Measurements from ENCODE around the gene CD226. TPM values are rescaled to one million over a fixed set of nuclear protein-coding genes. Genes with fewer than 3 reads are reported as not detected.
"Not testable (repeated sequence)": the region's sequence is repeated elsewhere in the genome, so short reads cannot be mapped to it uniquely, and the experiment has no call there.

CD226 gene
- total and polyA plus RNA-seq, 4 donors = 0.15 to 3.2 (median 3.1) TPM; not detected in 1

DNA sequence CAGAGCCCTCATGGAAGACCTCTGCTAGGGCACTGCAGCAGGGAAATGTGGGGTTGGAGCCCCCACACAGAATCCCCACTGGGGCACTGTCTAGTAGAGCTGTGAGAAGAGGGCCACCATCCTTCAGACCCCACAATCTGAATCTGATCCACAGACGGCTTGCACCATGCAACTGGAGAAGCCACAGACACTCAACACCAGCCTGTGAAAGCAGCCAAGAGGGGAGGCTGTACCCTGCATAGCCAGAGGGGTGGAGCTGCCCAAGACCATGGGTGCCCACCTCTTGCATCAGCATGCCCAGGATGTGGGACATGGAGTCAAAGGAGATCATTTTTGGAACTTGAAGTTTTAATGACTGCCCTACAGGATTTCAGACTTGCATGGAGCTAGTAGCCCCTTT lies 6.5 kb downstream of the CD226 start:
- intact Hi-C loops (cut with DNase I) = no loop called here
- DNase-seq (no peak), ATAC-seq (ENCODE audit: low FRiP score) (no peak)
- 94 to 98% methylated on average over 1 of the region's 1 CpG for whole genome bisulfite sequencing, 2 donors
- H3K27ac ChIP-seq (ENCODE audit: low read depth in 1 of 2, low read length in 2 of 2) = no peak overlapping the region
- H3K9me3 ChIP-seq (ENCODE audit: control insufficient read depth, low read length) = no peaks in the 10 kb centered on the region
- no peaks in the 10 kb centered on the region for H3K36me3 ChIP-seq (ENCODE audit: control insufficient read depth in 1 of 2, insufficient read depth in 2 of 2, low read length in 1 of 2)
- no peaks in the 10 kb centered on the region for H3K27me3 ChIP-seq (ENCODE audit: control insufficient read depth in 1 of 2, insufficient read depth in 2 of 2, low read length in 1 of 2)
- no peak overlapping the region for H3K4me3 ChIP-seq (ENCODE audit: low read length in 2 of 2)
- no peaks in the 10 kb centered on the region for H3K4me1 ChIP-seq (ENCODE audit: control insufficient read depth in 1 of 2, insufficient read depth in 2 of 2, low read length in 2 of 2)

- intact Hi-C loops (cut with DNase I) = not testable (repeated sequence)
Observed at GRCh38 chr18:69939812-69940211, 7.9 kb downstream of the CD226 start.

DNA sequence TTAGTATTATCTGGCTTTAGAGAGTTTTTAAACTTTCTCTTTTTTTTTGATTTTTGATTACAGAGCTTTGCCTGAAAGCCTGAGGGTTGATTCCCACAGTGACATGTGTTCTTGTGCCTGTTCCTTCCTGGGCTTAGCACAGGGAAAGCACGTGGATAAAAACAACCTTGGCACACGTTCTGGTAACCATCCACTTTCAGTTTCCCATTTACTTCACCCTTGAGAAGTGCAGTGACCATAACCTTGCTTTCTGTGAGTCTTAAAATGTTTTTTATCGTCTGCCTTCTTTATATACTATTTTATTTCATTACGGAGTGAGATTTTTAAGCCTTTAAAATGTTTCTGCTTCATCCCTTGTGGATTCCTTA lies 11.5 kb downstream of the CD226 start:
- ATAC-seq (ENCODE audit: low FRiP score) (no peak), DNase-seq (no peak)
- WGBS, 2 donors = 43 to 47% methylated on average over 4 of the region's 4 CpGs
- H3K4me1 ChIP-seq (ENCODE audit: control insufficient read depth in 1 of 2, insufficient read depth in 2 of 2, low read length in 2 of 2) = no peaks in the 10 kb centered on the region
- H3K9me3 ChIP-seq (ENCODE audit: control insufficient read depth, low read length) = no peaks in the 10 kb centered on the region
- intact Hi-C loops (cut with DNase I) = no loop called here
- H3K4me3 ChIP-seq (ENCODE audit: low read length in 2 of 2) = no peak overlapping the region
- H3K27ac ChIP-seq (ENCODE audit: low read depth in 1 of 2, low read length in 2 of 2) = no peak overlapping the region
- H3K36me3 ChIP-seq (ENCODE audit: control insufficient read depth in 1 of 2, insufficient read depth in 2 of 2, low read length in 1 of 2) = no peaks in the 10 kb centered on the region
- H3K27me3 ChIP-seq (ENCODE audit: control insufficient read depth in 1 of 2, insufficient read depth in 2 of 2, low read length in 1 of 2) = no peaks in the 10 kb centered on the region

More at GRCh38 chr18:69939812-69940211, 7.9 kb downstream of the CD226 start:
- not testable (repeated sequence) for H3K27me3 ChIP-seq (ENCODE audit: control insufficient read depth in 1 of 2, insufficient read depth in 2 of 2, low read length in 1 of 2); H3K4me1 ChIP-seq (ENCODE audit: control insufficient read depth in 1 of 2, insufficient read depth in 2 of 2, low read length in 2 of 2); ATAC-seq (ENCODE audit: low FRiP score); H3K9me3 ChIP-seq (ENCODE audit: control insufficient read depth, low read length); H3K36me3 ChIP-seq (ENCODE audit: control insufficient read depth in 1 of 2, insufficient read depth in 2 of 2, low read length in 1 of 2); H3K27ac ChIP-seq (ENCODE audit: low read depth in 1 of 2, low read length in 2 of 2); H3K4me3 ChIP-seq (ENCODE audit: low read length in 2 of 2); DNase-seq
- 79 to 86% methylated on average over 4 of the region's 4 CpGs for WGBS, 2 donors

GRCh38 chr18:69935319-69936190 lies 12.1 kb downstream of the CD226 start:
- no peaks in the 10 kb centered on the region for H3K27me3 ChIP-seq (ENCODE audit: control insufficient read depth in 1 of 2, insufficient read depth in 2 of 2, low read length in 1 of 2)
- ATAC-seq (ENCODE audit: low FRiP score) (no peak), DNase-seq (peak in 1 of 2 donors; percentile 52)
- no peaks in the 10 kb centered on the region for H3K4me1 ChIP-seq (ENCODE audit: control insufficient read depth in 1 of 2, insufficient read depth in 2 of 2, low read length in 2 of 2)
- no peaks in the 10 kb centered on the region for H3K36me3 ChIP-seq (ENCODE audit: control insufficient read depth in 1 of 2, insufficient read depth in 2 of 2, low read length in 1 of 2)
- no peak overlapping the region for H3K27ac ChIP-seq (ENCODE audit: low read depth in 1 of 2, low read length in 2 of 2)
- H3K9me3 ChIP-seq (ENCODE audit: control insufficient read depth, low read length) = no peaks in the 10 kb centered on the region
- WGBS, 2 donors = 87 to 88% methylated on average over 12 of the region's 12 CpGs
- no peak overlapping the region for H3K4me3 ChIP-seq (ENCODE audit: low read length in 2 of 2)
- intact Hi-C loops (cut with DNase I) = no loop called here

DNA sequence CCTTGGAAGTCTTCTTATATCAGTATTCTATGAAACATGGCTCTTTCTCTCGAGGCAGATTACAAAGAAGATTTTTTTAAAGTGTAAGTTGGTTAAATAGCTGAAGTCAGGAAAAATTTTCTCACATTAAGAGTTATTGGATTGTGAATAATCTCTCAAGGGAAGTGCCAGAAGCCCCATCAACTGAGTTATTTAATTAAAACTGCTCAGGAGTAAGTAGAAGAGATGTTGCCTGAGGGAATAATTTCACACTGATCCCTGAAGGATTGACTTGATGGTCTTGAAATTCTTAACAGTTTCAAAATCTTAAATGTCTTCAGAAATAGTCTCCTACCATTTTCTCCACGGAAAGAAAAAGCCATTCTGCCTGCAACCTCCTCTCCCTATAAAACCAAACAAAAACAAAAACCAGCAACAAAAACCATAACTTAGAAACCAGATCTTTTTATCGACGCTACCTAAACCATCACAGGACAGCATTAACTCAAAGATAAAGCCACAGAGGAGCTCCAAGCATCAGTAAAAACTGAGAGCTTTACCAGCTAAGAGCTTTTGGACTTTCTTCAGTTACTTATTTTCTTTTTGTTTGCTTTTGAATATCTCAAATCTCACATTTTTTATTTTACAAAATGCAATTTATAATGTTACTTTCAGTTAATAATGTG lies 12.9 kb downstream of the CD226 start:
- intact Hi-C loops (cut with DNase I) = no loop called here
- DNase-seq (no peak), ATAC-seq (ENCODE audit: low FRiP score) (no peak)
- Histone ChIP-seq H3K4me1 (ENCODE audit: control insufficient read depth in 1 of 2, insufficient read depth in 2 of 2, low read length in 2 of 2) (no peaks in the 10 kb centered on the region), H3K36me3 (ENCODE audit: control insufficient read depth in 1 of 2, insufficient read depth in 2 of 2, low read length in 1 of 2) (no peaks in the 10 kb centered on the region), H3K9me3 (ENCODE audit: control insufficient read depth, low read length) (no peaks in the 10 kb centered on the region), H3K27me3 (ENCODE audit: control insufficient read depth in 1 of 2, insufficient read depth in 2 of 2, low read length in 1 of 2) (no peaks in the 10 kb centered on the region), H3K4me3 (ENCODE audit: low read length in 2 of 2) (no peak overlapping the region), H3K27ac (ENCODE audit: low read depth in 1 of 2, low read length in 2 of 2) (no peak overlapping the region)
- 82 to 87% methylated on average over 4 of the region's 4 CpGs for WGBS, 2 donors

DNA sequence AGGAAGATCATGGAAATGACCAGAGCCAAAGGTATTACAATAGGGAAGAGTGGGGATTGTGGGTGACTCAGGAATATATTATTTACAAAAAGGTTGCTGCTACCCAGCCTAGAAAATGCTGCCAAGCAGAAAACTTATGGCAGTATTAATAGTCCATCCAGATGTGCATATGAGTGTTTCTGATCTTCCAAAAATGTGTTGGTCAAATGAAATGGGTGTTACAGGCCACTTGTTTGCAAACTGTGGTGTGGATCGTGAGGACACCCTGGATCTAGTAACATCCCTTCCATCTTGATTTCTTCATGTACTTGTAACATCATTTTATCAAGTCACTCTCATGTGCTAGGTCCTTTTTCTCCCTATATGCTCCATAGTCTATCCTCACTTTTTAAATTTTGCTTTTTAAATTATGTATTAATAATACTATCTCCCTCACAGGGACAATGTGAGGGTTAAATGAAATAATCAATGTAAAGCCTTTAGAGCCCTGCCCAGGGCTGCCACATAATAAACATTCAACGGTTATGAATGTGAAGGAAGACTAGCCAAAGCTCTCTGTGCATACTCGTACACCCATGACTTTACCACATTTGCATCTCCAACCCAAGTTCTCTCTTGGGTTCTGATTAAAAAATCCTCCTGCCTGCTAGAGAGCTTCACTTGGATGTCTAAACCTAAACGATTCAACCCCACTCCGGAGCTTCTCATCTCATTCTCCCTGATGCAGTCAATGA lies 18.5 kb downstream of the CD226 start:
- Histone ChIP-seq H3K4me1 (ENCODE audit: control insufficient read depth in 1 of 2, insufficient read depth in 2 of 2, low read length in 2 of 2) (no peaks in the 10 kb centered on the region), H3K36me3 (ENCODE audit: control insufficient read depth in 1 of 2, insufficient read depth in 2 of 2, low read length in 1 of 2) (no peaks in the 10 kb centered on the region), H3K9me3 (ENCODE audit: control insufficient read depth, low read length) (no peaks in the 10 kb centered on the region), H3K27me3 (ENCODE audit: control insufficient read depth in 1 of 2, insufficient read depth in 2 of 2, low read length in 1 of 2) (no peaks in the 10 kb centered on the region), H3K27ac (ENCODE audit: low read depth in 1 of 2, low read length in 2 of 2) (no peak overlapping the region), H3K4me3 (ENCODE audit: low read length in 2 of 2) (no peak overlapping the region)
- 92% methylated on average over 5 of the region's 5 CpGs for WGBS, 2 donors
- ATAC-seq (ENCODE audit: low FRiP score) = no peak
- intact Hi-C loops (cut with DNase I) = no loop called here
- no peak for DNase-seq

DNA sequence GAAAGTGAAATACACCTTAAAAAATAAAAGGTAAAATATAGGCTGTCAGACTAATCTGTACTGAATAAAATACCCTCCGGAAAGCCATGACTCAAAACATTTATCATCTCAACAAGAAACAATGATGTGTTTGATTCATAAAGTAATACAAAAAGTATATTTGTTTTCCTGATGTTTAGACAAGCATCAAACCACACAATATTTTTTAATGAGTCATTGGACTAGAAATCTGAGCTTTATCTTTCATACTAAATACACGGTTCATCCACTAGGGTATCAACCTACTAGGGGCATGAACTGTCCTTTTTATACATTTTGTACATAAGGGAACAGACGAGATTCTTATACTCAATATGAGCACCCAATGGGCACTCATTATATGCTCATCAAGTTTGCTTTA lies 31.3 kb downstream of the CD226 start:
- no peaks in the 10 kb centered on the region for H3K36me3 ChIP-seq (ENCODE audit: control insufficient read depth in 1 of 2, insufficient read depth in 2 of 2, low read length in 1 of 2)
- intact Hi-C loops (cut with DNase I) = no loop called here
- DNase-seq = no peak
- H3K4me1 ChIP-seq (ENCODE audit: control insufficient read depth in 1 of 2, insufficient read depth in 2 of 2, low read length in 2 of 2) = no peaks in the 10 kb centered on the region
- no peak overlapping the region for H3K27ac ChIP-seq (ENCODE audit: low read depth in 1 of 2, low read length in 2 of 2)
- H3K9me3 ChIP-seq (ENCODE audit: control insufficient read depth, low read length) = no peaks in the 10 kb centered on the region
- H3K4me3 ChIP-seq (ENCODE audit: low read length in 2 of 2) = no peak overlapping the region
- no peak for ATAC-seq (ENCODE audit: low FRiP score)
- no peaks in the 10 kb centered on the region for H3K27me3 ChIP-seq (ENCODE audit: control insufficient read depth in 1 of 2, insufficient read depth in 2 of 2, low read length in 1 of 2)
- 75 to 83% methylated on average over 3 of the region's 3 CpGs for WGBS, 2 donors

DNA sequence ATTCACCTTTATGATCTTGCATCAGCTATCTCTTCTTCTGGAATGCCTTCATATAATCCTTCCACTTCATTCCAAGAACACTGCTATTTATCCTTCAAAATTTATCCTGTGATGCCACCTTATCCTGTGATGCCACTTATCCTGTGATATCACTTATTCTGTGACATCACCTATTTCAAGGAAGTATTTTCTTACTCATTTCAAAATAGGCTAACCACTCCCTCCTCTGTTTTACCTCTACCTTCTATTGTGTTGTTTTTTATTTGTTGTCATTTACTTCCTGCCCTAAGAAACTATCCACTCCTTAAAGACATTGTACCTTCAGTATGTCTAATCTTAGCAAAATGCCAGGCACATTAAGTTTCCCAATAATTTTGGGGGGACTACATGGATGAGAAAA lies 38.8 kb downstream of the CD226 start:
- H3K27me3 ChIP-seq (ENCODE audit: control insufficient read depth in 1 of 2, insufficient read depth in 2 of 2, low read length in 1 of 2) = no peaks in the 10 kb centered on the region
- H3K4me1 ChIP-seq (ENCODE audit: control insufficient read depth in 1 of 2, insufficient read depth in 2 of 2, low read length in 2 of 2) = no peaks in the 10 kb centered on the region
- DNase-seq (no peak), ATAC-seq (ENCODE audit: low FRiP score) (no peak)
- no peaks in the 10 kb centered on the region for H3K9me3 ChIP-seq (ENCODE audit: control insufficient read depth, low read length)
- intact Hi-C loops (cut with DNase I) = no loop called here
- no peak overlapping the region for H3K27ac ChIP-seq (ENCODE audit: low read depth in 1 of 2, low read length in 2 of 2)
- no peak overlapping the region for H3K4me3 ChIP-seq (ENCODE audit: low read length in 2 of 2)
- H3K36me3 ChIP-seq (ENCODE audit: control insufficient read depth in 1 of 2, insufficient read depth in 2 of 2, low read length in 1 of 2) = peaks cover 0 to 2% of the 10 kb centered on the region in 2 donors

Measured in aorta (tissue), 5 donors.